NB4 (cell line): ENCODE measurements around the gene TRIM5.

Experiments used
- DNase-seq: peaks from one replicate; pipeline ENCODE4 v3.0.0; 2010; ENCODE audit warnings: low read depth
- H3K4me3 ChIP-seq: one replicate; pipeline ENCODE4 v1.5.1; 2011; ENCODE audit warnings: mild to moderate bottlenecking, low read depth, low read length, moderate library complexity
- MYC ChIP-seq: IDR thresholded peaks from 2 replicates; pipeline ENCODE4 v1.6.1; 2011; ENCODE audit warnings: low read depth, low read length
- POLR2A ChIP-seq: IDR thresholded peaks from 2 replicates; pipeline ENCODE4 v1.6.1; 2011; ENCODE audit warnings: mild to moderate bottlenecking; ENCODE audit not compliant: insufficient read length; ENCODE audit errors: extremely low read depth
- TF ChIP-seq, protein P1 (sequence below): IDR thresholded peaks from one replicate; pipeline ENCODE4 v1.5.1; 2012; ENCODE audit warnings: low read depth, low read length
- TF ChIP-seq, protein P2 (sequence below): IDR thresholded peaks from 2 replicates; pipeline ENCODE4 v1.6.1; 2011; ENCODE audit warnings: low read depth, low read length

The TRIM5 gene

DNA sequence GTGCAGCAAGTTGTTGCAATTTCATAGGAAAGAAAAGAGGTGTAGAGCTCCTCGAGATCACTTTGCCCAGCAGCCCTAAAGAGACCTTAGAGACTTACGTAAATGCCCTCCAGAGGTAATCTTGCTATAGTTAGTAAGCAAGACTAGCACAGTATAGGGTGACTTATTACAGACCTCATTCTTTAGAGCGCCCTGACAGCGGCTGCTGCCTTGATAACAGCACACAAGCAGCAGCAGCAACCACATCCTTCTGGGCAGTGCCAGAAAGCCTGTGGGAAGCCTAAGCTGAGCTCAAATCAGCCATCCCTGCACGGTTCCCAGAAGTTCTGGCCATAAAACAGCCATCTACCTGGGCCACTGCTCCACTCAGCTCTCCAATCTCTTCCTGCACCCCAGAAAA is 28.8 kb upstream of the TRIM5 start:
- H3K4me3 ChIP-seq, result no peak overlapping the region
- no peak for DNase-seq
- TF ChIP-seq, protein P1, sequence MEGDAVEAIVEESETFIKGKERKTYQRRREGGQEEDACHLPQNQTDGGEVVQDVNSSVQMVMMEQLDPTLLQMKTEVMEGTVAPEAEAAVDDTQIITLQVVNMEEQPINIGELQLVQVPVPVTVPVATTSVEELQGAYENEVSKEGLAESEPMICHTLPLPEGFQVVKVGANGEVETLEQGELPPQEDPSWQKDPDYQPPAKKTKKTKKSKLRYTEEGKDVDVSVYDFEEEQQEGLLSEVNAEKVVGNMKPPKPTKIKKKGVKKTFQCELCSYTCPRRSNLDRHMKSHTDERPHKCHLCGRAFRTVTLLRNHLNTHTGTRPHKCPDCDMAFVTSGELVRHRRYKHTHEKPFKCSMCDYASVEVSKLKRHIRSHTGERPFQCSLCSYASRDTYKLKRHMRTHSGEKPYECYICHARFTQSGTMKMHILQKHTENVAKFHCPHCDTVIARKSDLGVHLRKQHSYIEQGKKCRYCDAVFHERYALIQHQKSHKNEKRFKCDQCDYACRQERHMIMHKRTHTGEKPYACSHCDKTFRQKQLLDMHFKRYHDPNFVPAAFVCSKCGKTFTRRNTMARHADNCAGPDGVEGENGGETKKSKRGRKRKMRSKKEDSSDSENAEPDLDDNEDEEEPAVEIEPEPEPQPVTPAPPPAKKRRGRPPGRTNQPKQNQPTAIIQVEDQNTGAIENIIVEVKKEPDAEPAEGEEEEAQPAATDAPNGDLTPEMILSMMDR, result no peak
- TF ChIP-seq, protein P2, sequence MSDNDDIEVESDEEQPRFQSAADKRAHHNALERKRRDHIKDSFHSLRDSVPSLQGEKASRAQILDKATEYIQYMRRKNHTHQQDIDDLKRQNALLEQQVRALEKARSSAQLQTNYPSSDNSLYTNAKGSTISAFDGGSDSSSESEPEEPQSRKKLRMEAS, result no peak
- no peak for TF ChIP-seq MYC
- TF ChIP-seq POLR2A, result no peak

DNA sequence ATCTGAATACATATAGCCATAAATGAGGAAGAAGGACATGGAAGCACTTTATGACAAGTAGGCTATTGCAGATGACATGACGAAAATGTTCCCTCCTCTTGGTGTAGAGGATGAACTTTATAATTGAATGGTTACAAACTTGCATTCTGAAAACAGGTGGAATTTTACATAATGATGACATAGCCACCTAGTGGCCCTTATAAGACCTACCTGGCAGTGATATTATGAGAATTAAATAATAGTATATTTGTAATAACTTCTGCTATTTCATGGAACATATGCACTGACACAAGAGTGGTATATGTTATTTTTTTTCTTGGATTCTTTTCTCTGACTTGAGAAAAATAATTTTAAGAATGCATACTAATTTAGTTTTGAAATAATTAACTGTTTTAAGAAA is 27.6 kb upstream of the TRIM5 start:
- peak; percentile 12 for DNase-seq
- no peak overlapping the region for H3K4me3 ChIP-seq
- TF ChIP-seq POLR2A, result no peak
- TF ChIP-seq MYC, result no peak
- TF ChIP-seq, protein P2, result no peak
- TF ChIP-seq, protein P1, result no peak

DNA sequence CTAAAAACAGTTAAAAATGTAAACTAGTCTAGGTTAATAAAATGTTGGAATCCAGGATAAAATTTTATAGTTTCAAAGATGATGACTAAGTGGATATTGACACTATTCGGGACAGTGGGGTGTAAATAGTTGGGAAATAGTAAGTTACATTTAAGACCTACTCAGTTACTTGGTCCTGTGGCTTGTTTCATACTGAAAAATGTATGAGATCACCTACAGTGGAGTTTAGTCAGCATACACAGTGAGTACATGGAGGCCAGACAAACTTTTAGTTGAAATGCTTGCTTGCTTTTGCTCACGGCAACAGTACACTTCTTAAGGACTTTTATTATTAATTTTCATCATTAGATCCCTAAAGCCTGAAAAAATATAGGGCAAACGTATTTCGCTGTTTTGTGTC is 20.8 kb upstream of the TRIM5 start:
- TF ChIP-seq, protein P2, result no peak
- no peak for TF ChIP-seq POLR2A
- TF ChIP-seq, protein P1, result no peak
- TF ChIP-seq MYC, result no peak
- DNase-seq, result no peak
- H3K4me3 ChIP-seq, result no peak overlapping the region

DNA sequence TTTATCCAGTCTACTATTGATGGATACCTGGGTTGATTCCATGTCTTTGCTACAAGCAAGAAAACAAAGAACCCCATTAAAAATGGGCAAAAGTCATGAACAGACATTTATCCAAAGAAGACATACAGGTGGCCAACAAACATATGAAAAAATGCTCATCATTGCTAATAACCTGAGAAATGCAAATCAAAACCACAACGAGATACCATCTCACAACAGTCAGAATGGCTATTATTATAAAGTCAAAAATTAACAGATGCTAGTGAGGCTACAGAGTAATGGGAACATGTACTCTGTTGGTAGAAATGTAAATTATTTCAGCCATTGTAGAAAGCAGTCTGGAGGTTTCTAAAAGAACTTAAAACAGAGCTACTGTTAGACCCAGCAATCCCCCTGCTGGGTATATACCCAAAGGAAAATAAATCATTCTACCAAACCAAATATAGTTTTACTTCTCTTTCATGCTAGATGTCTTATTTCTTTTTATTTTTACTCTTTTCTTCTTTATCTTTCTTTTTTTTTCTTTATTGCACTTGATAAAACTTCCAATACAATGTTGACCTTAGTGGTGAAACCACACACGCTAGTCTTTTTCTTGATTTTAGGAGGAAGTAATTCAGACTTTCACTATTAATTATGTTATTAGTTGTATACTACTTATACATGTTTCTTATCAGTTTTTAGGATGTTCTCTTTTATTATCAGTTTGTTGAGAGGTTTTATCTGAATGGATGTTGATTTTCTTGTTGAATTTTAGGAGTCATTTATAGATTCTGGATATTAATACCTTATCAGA is 19.1 kb upstream of the TRIM5 start:
- no peak overlapping the region for H3K4me3 ChIP-seq
- TF ChIP-seq MYC (no peak), POLR2A (no peak)
- TF ChIP-seq, protein P1, result no peak
- TF ChIP-seq, protein P2, result no peak
- no peak for DNase-seq

DNA sequence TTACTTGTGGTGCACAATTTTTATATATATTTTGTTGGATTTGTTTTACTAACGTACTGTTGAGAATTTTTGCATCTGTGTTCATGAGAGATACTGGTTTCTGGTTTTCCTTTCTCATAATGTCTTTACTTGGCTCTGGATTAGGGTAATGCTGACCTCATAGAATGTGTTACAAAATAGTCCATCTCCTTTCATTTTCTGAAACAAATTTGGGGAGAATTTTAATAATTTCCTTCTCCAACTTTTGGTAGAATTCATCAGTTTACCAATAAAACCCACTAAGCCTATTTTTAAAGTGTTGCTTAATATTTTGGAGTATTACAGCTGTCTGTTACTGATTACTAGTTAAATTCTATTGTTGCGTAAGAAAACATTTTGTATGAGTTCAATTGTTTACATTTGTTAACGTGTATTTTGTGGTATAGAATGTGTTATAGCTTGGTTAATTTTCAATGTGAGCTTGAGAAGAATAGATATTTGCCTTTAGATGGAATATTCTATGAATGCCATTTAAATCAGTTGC is 16.2 kb upstream of the TRIM5 start:
- TF ChIP-seq, protein P1, result no peak
- TF ChIP-seq MYC (no peak), POLR2A (no peak)
- TF ChIP-seq, protein P2, result no peak
- H3K4me3 ChIP-seq, result no peak overlapping the region
- DNase-seq, result peak; percentile 17
